ENCODE measurements around the gene TTC7B. TPM values are rescaled to one million over a fixed set of nuclear protein-coding genes. Genes with fewer than 3 reads are reported as not detected.
"Not testable (repeated sequence)": the region's sequence is repeated elsewhere in the genome, so short reads cannot be mapped to it uniquely, and the experiment has no call there.

The TTC7B gene
- total RNA-seq, 1 donor from 2014 or later: 46.6 TPM

- Mint-ChIP-seq H3K36me3 (ENCODE audit: insufficient read depth) (peaks cover 3% of the 10 kb centered on the region), H3K9me3 (ENCODE audit: low read depth) (peaks cover 13% of the 10 kb centered on the region), H3K4me1 (ENCODE audit: low read depth) (peaks cover 4% of the 10 kb centered on the region), H3K27ac (no peak overlapping the region), H3K27me3 (no peaks in the 10 kb centered on the region), H3K4me3 (ENCODE audit: low read depth) (no peak overlapping the region)
- no peak for TF ChIP-seq CTCF (IDR thresholded peaks at IDR 0.05; ENCODE audit: unreplicated experiment)
- DNase-seq (ENCODE audit: low spot score, unreplicated experiment): no peak
Observed at GRCh38 chr14:90531497-90531896, 284.7 kb downstream of the TTC7B start.

- H3K4me1 Mint-ChIP-seq (ENCODE audit: low read depth): peaks cover 3% of the 10 kb centered on the region
- no peak for DNase-seq (ENCODE audit: low spot score, unreplicated experiment)
- H3K27me3 Mint-ChIP-seq: no peaks in the 10 kb centered on the region
- no peak overlapping the region for H3K4me3 Mint-ChIP-seq (ENCODE audit: low read depth)
- H3K9me3 Mint-ChIP-seq (ENCODE audit: low read depth): peaks cover 13% of the 10 kb centered on the region
- H3K27ac Mint-ChIP-seq: no peak overlapping the region
- peaks cover 3% of the 10 kb centered on the region for H3K36me3 Mint-ChIP-seq (ENCODE audit: insufficient read depth)
- TF ChIP-seq CTCF (IDR thresholded peaks at IDR 0.05; ENCODE audit: unreplicated experiment): no peak
Observed at GRCh38 chr14:90530523-90530922, 285.7 kb downstream of the TTC7B start.

- H3K36me3 Mint-ChIP-seq (ENCODE audit: insufficient read depth): peaks cover 3% of the 10 kb centered on the region
- H3K27me3 Mint-ChIP-seq: no peaks in the 10 kb centered on the region
- H3K9me3 Mint-ChIP-seq (ENCODE audit: low read depth): peaks cover 13% of the 10 kb centered on the region
- H3K4me1 Mint-ChIP-seq (ENCODE audit: low read depth): no peaks in the 10 kb centered on the region
- no peak for DNase-seq (ENCODE audit: low spot score, unreplicated experiment)
- no peak overlapping the region for H3K27ac Mint-ChIP-seq
- no peak overlapping the region for H3K4me3 Mint-ChIP-seq (ENCODE audit: low read depth)
- TF ChIP-seq CTCF (IDR thresholded peaks at IDR 0.05; ENCODE audit: unreplicated experiment): no peak
Observed at GRCh38 chr14:90527978-90528377, 288.3 kb downstream of the TTC7B start.

- H3K27ac Mint-ChIP-seq; H3K27me3 Mint-ChIP-seq; H3K4me3 Mint-ChIP-seq (ENCODE audit: low read depth); H3K36me3 Mint-ChIP-seq (ENCODE audit: insufficient read depth); DNase-seq (ENCODE audit: low spot score, unreplicated experiment); H3K4me1 Mint-ChIP-seq (ENCODE audit: low read depth): not testable (repeated sequence)
- peaks cover 13% of the 10 kb centered on the region for H3K9me3 Mint-ChIP-seq (ENCODE audit: low read depth)
Observed at GRCh38 chr14:90526536-90526935, 289.7 kb downstream of the TTC7B start.

GRCh38 chr14:90525353-90526028 is 290.7 kb downstream of the TTC7B start:
- not testable (repeated sequence) for H3K4me3 Mint-ChIP-seq (ENCODE audit: low read depth); H3K27ac Mint-ChIP-seq; H3K27me3 Mint-ChIP-seq; DNase-seq (ENCODE audit: low spot score, unreplicated experiment); H3K36me3 Mint-ChIP-seq (ENCODE audit: insufficient read depth); H3K4me1 Mint-ChIP-seq (ENCODE audit: low read depth)
- peaks cover 13% of the 10 kb centered on the region for H3K9me3 Mint-ChIP-seq (ENCODE audit: low read depth)

- H3K4me3 Mint-ChIP-seq (ENCODE audit: low read depth): no peak overlapping the region
- no peak for DNase-seq (ENCODE audit: low spot score, unreplicated experiment)
- peaks cover 13% of the 10 kb centered on the region for H3K9me3 Mint-ChIP-seq (ENCODE audit: low read depth)
- peaks cover 3% of the 10 kb centered on the region for H3K36me3 Mint-ChIP-seq (ENCODE audit: insufficient read depth)
- TF ChIP-seq CTCF (IDR thresholded peaks at IDR 0.05; ENCODE audit: unreplicated experiment): no peak
- no peaks in the 10 kb centered on the region for H3K27me3 Mint-ChIP-seq
- no peak overlapping the region for H3K27ac Mint-ChIP-seq
- H3K4me1 Mint-ChIP-seq (ENCODE audit: low read depth): no peaks in the 10 kb centered on the region
Observed at GRCh38 chr14:90523961-90524875, 292.0 kb downstream of the TTC7B start.
